Central memory CD4-positive, alpha-beta T cell (primary cell): ENCODE data around the gene MDGA2.
"Not testable (repeated sequence)": the region's sequence is repeated elsewhere in the genome, so short reads cannot be mapped to it uniquely, and the experiment has no call there.

Experiments used
- DNase-seq: peaks from one replicate; pipeline ENCODE4 v3.0.0; 2022

MDGA2 gene

DNA sequence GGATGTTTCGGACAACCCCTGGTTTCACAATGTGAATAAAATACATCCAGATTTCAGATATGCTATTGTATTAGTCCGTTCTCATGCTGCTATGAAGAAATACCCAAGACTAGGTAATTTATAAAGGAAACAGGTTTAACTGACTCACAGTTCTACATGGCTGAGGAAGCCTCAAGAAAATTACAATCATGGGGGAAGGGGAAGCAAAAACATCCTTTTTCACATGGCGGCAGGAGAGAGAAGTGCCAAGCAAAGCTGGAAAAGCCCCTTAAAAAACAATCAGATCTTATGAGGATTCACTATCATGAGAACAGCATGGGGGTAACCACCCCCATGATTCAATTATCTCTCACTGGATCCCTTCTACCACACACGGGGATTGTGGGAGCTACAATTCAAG, 451.7 kb downstream of the MDGA2 start:
- no peak for DNase-seq

DNA sequence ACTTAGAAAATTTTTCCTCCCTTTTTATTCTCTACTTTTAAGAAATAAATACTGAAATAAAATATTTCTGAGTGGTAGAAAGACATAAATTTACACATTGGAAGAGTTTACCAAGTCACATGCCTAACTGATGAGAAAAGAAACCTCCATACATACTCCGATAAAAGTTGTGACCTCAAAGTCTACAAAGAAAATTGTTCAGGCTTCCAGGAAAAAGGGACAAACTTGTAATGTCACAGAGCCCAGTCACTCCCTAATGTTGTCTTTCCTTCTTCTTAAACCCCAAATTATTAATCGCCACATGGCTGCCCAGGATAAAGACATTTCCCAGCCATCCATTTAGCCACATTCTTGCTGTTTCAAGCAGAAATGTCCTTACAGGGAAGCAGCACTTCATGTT, 455.3 kb downstream of the MDGA2 start:
- DNase-seq = no peak

GRCh38 chr14:47211263-47211662, 464.1 kb downstream of the MDGA2 start:
- DNase-seq = no peak

- DNase-seq = no peak
Observed at GRCh38 chr14:47210099-47210498, 465.3 kb downstream of the MDGA2 start.

- no peak for DNase-seq
Observed at GRCh38 chr14:47208434-47208833, 467.0 kb downstream of the MDGA2 start.

DNA sequence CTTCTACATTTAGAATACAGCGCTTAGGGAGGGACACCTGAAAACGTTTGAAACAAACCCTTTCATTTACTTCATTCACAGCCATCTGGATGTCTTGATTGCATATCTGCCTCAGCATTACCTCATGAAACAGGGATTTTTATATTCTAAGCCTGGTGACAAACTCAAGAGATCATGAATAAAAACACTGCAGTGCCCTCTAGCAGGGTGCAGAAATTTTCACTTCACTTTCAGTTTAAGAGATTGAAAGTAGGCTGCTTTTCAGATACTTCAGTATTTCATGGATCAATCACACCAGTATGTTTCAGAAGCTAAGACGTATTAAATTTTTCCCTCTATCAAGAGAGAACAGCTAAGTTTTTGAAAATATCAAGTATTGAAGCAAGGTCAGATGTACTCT, 467.8 kb downstream of the MDGA2 start:
- no peak for DNase-seq

GRCh38 chr14:47200740-47201139, 474.7 kb downstream of the MDGA2 start:
- DNase-seq = no peak

- no peak for DNase-seq
Observed at GRCh38 chr14:47195582-47195981, 479.8 kb downstream of the MDGA2 start.

GRCh38 chr14:47194055-47194454, 481.4 kb downstream of the MDGA2 start:
- DNase-seq = no peak

DNA sequence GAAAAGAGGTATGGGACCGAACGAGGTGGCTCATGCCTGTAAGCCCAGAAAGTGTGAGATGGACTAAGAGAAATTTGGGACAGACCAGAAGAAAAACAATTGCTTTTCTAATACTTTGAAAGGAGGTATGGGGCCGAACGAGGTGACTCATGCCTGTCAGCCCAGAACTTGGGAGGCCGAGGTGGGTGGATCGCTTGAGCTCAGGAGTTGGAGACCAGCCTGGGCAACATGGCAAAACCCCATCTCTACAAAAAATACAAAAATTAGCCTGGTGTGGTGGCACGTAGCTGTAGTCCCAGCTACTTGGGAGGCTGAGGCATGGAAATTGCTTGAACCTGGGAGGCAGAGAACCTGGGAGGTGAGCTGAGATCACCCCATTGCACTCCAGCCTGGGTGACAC, 483.2 kb downstream of the MDGA2 start:
- DNase-seq = not testable (repeated sequence)

DNA sequence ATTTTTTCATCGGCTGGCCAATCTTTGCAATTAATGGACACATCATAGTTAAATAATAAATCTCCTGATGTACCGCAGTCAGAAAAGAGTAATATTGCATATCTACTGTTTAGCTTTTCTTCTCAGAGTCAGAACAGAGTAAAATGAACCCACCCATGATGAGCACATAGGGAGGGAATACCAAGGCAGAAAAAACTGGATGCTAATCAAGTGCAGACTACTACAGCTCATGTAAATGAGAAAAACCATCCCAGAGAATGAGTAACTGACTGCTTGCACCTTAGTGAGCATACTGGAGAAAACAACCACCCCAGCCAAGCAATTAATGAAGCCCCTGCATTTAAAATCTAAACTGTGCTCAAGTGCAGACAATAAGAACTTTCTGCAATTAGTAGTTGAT, 483.7 kb downstream of the MDGA2 start:
- no peak for DNase-seq

DNA sequence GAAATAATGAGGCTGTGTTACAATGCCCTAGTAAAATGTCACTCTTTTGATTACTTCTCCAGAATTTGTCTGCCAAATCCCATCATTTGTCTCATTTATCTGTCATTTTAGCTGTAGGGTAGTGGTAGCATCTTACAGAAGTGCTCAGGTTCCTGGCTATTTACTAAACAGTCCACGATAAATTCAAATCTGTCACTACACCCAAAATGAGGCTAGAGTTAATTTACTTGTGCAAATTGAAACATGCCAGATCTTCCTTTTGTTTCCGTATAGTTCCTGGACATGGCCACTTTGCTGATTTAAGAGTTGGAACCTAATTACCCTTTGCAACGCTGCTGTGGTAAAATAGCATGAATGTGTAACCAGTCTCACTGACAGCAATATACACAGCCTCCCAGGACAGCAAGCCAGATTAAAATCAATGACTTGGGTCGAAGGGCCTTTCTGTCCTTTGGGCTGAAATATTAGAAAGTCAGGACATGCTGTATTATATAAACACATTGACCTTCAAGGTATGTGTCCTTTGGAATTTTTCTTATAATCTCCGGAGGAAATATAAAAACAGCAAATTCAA, 485.4 kb downstream of the MDGA2 start:
- DNase-seq = no peak

DNA sequence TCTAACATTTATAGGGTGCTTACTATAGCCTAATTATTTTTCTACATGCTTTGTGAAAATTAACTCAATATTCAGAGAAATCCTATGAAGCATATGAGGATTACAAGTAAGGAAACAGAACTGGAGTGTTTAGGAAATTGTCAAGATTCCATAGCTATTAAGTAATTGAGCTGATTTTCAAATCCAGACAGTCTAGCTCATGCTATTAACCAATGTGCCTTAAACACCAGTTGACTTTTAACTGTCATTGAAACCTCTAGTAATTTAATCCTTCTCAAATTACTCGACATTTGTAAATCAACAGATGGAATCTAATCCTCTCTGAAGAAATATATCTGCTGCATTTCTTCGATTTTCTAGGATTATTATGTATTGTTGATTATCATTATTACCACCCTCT, 488.9 kb downstream of the MDGA2 start:
- DNase-seq = no peak

DNA sequence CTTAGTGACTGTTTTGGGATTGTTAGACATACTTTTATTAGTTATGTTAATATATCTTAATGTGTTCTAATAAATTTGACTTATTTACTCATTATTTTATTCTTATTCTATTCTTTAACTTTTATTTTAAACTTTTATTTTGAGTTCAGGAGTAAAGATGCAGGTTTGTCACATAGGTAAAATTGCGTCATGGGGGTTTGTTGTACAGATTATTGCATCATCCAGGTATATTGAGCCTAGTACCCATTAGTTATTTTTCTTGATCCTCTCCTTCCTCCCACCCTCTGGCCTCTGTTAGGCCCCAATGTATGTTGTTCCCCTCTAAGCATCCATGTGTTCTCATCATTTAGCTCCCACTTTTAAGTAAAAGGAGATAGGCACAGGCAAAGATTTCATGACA, 495.5 kb downstream of the MDGA2 start:
- DNase-seq = no peak

DNA sequence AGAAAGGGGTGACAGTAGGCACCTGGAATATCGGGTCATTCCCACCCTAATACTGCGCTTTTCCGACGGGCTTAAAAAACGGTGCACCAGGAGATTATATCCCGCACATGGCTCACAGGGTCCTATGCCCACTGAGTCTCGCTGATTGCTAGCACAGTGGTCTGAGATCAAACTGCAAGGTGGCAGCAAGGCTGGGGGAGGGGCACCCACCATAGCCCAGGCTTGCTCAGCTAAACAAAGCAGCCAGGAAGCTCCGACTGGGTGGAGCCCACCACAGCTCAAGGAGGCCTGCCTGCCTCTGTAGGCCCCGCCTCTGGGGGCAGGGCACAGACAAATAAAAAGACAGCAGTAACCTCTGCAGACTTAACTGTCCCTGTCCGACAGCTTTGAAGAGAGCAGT, 503.5 kb downstream of the MDGA2 start:
- DNase-seq = not testable (repeated sequence)

- DNase-seq = no peak
Observed at GRCh38 chr14:47167402-47167801, 508.0 kb downstream of the MDGA2 start.

GRCh38 chr14:47155395-47155794, 520.0 kb downstream of the MDGA2 start:
- no peak for DNase-seq

DNA sequence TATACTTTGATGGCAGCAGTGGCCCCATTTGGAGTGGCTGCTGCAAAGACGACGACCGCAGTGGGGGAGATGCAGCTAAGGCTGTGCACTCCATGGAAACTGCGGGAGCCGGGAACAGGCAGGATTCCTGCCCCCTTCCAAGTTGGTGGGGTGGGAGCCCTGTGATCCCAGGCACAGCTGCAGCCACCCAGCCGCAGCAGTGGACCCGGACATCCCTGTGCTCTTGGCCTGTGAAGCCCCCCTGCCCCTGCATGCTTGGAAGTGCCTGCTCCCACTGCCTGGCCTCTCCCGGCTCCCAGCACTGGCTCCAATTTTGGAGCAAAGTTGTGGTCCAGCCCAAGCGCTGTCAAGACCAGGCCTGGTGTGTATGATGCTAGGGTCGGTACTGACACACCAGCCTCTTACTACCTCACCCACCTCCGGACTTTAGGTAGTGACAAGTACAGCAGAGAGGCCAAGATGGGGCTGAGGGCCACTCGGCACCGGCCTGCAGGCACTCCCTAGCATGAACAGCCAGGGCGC, 521.1 kb downstream of the MDGA2 start:
- no peak for DNase-seq

- no peak for DNase-seq
Observed at GRCh38 chr14:47153746-47154145, 521.7 kb downstream of the MDGA2 start.

DNA sequence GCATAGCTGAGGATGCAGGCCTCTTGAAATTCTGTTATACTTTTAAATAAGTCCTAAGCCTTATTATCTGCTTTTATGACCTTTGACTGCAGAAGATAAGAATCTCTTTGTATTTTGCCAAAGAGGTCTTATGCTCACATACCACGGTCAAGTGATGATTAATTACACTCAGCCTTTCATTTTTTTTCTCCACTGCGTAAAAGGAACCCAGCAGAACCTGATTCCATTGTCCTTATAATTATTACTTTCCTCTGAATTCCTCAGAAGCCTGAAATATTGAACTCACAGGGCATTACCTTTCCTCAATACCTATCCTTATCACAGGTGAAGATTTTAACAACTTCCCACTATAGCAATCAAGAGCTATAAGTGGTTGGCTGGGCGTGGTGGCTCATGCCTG, 525.1 kb downstream of the MDGA2 start:
- no peak for DNase-seq

GRCh38 chr14:47149326-47149725, 526.1 kb downstream of the MDGA2 start:
- no peak for DNase-seq

- DNase-seq = no peak
Observed at GRCh38 chr14:47148686-47149085, 526.7 kb downstream of the MDGA2 start.

GRCh38 chr14:47120645-47121044, 554.8 kb downstream of the MDGA2 start:
- no peak for DNase-seq

GRCh38 chr14:47103771-47104170, 571.6 kb downstream of the MDGA2 start:
- DNase-seq = no peak

- no peak for DNase-seq
Observed at GRCh38 chr14:47102472-47102871, 572.9 kb downstream of the MDGA2 start.
